Osteoblast (primary cell): Measurements from ENCODE around the gene CBLIF. TPM values are rescaled to one million over a fixed set of nuclear protein-coding genes. Genes with fewer than 3 reads are reported as not detected.
"Not testable (repeated sequence)": the region's sequence is repeated elsewhere in the genome, so short reads cannot be mapped to it uniquely, and the experiment has no call there.

Experiments used
- DNase-seq: peaks from one replicate; pipeline ENCODE4 v3.0.0; 2011; ENCODE audit warnings: low spot score, mixed read lengths; ENCODE audit not compliant: insufficient read length; ENCODE audit errors: missing footprints
- H2AFZ ChIP-seq: 2 replicates; pipeline ENCODE4 v1.6.0; 2011; ENCODE audit warnings: mild to moderate bottlenecking, low read length
- H3K27ac ChIP-seq: 2 replicates; pipeline ENCODE4 v1.5.1; 2011; ENCODE audit warnings: mild to moderate bottlenecking, low read depth, low read length, moderate library complexity
- H3K27me3 ChIP-seq: 2 replicates; pipeline ENCODE4 v1.6.0; 2012; ENCODE audit warnings: mild to moderate bottlenecking, control low read depth, inconsistent platforms, low read length, moderate library complexity; ENCODE audit not compliant: insufficient read depth
- H3K36me3 ChIP-seq: 2 replicates; pipeline ENCODE4 v1.5.1; 2011; ENCODE audit warnings: mild to moderate bottlenecking, low read length, control low read depth, moderate library complexity; ENCODE audit not compliant: insufficient read depth
- H3K4me1 ChIP-seq: 2 replicates; pipeline ENCODE4 v1.5.1; 2011; ENCODE audit warnings: mild to moderate bottlenecking, low read length, control low read depth, moderate library complexity; ENCODE audit not compliant: insufficient read depth
- H3K4me2 ChIP-seq: 2 replicates; pipeline ENCODE4 v1.6.0; 2011; ENCODE audit warnings: mild to moderate bottlenecking, low read length; ENCODE audit not compliant: insufficient read depth
- H3K4me3 ChIP-seq: fragments of 200-600 bp; sonication (generic); 3 replicates; pipeline ENCODE4 v1.5.1; 2012; ENCODE audit warnings: mild to moderate bottlenecking, low read length, inconsistent platforms; ENCODE audit not compliant: insufficient read depth
- H3K79me2 ChIP-seq: 2 replicates; pipeline ENCODE4 v1.6.0; 2012; ENCODE audit warnings: mild to moderate bottlenecking, low read length, control low read depth, inconsistent platforms; ENCODE audit not compliant: insufficient read depth
- H3K9me3 ChIP-seq: 2 replicates; pipeline ENCODE4 v1.5.1; 2011; ENCODE audit warnings: low read depth, low read length, control low read depth
- H4K20me1 ChIP-seq: 2 replicates; pipeline ENCODE4 v1.6.0; 2012; ENCODE audit warnings: mild to moderate bottlenecking, low read length, control low read depth; ENCODE audit not compliant: insufficient read depth
- total RNA-seq: library from RNA; depleted of rRNA; stranded (reverse); fragments of >200 nt; gene quantifications from 2 replicates; pipeline ENCODE4 v1.2.3, GENCODE V29; 2012
- TF ChIP-seq, protein P1 (sequence below): IDR thresholded peaks from 2 replicates; pipeline ENCODE4 v1.5.1; 2011; ENCODE audit warnings: mild to moderate bottlenecking, low read depth, low read length, moderate library complexity; ENCODE audit errors: extremely low read depth

Gene CBLIF
- total RNA-seq, 1 donor = not detected

DNA sequence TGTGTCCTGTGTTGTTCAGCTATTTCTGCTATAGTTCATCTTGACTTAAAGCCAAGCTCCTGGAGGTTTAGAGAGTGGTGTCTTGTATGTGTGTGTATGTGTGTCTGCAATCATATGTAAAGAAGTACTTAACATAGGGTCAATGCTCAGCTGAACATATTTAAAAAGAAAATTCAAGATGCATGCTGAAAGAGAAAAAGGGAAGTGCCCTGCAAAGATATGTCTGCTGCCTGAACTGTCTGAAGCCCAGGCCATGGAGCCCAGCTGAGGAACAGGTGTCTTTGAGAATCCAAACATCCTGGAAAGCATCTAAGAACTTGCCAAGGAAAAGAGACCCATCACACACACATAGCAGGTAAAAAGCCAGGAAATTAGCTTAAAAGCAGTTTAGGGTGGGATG lies 14.4 kb upstream of the CBLIF start:
- H3K79me2 ChIP-seq = no peaks in the 10 kb centered on the region
- DNase-seq = peak; percentile 13

DNA sequence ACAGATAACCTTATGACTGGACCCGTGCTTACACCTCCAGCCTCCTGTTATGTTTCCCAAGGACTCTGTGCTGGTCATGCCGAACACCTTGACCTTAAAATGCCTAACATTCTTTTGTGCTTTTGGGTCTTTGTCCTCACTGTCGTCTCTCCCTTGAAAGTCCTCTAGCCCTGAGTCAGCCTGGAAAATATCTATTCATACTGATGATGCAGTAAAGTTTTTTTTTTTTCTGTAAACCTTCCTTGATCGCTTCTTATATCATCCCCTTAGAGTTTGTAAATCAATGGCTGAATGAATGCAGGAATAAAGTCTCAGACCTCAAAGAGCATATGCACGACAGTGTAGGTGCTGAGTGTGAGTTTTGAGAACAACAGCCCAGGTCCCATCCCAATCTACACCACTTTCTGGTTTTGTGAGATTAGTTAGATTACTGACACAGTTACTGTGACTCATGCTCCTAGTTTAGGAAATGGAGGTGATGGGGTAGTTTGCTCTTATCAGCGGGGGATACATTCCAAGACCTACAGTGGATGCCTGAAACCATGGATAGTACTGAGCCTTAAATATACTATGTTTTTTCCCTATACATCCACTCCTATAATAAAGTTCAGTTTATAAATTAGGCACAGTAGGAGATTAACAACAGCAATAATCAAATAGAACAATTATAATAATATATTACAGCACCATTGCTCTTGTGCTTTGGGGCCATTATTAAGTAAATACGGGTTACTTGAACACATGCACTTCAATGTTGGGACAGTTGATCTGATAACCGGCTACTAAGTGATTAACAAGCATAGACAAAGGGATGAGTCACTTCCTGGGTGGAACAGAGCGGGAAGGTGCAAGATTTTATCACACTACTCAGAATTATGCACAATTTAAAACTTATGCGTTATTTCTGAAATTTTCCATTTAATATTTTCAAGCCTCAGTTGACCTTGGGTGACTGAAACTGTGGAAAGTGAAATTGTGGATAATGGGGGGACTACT lies 12.4 kb upstream of the CBLIF start:
- no peaks in the 10 kb centered on the region for H3K9me3 ChIP-seq
- no peaks in the 10 kb centered on the region for H3K79me2 ChIP-seq
- TF ChIP-seq, protein P1, sequence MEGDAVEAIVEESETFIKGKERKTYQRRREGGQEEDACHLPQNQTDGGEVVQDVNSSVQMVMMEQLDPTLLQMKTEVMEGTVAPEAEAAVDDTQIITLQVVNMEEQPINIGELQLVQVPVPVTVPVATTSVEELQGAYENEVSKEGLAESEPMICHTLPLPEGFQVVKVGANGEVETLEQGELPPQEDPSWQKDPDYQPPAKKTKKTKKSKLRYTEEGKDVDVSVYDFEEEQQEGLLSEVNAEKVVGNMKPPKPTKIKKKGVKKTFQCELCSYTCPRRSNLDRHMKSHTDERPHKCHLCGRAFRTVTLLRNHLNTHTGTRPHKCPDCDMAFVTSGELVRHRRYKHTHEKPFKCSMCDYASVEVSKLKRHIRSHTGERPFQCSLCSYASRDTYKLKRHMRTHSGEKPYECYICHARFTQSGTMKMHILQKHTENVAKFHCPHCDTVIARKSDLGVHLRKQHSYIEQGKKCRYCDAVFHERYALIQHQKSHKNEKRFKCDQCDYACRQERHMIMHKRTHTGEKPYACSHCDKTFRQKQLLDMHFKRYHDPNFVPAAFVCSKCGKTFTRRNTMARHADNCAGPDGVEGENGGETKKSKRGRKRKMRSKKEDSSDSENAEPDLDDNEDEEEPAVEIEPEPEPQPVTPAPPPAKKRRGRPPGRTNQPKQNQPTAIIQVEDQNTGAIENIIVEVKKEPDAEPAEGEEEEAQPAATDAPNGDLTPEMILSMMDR = no peak
- H3K4me3 ChIP-seq = no peak overlapping the region
- no peaks in the 10 kb centered on the region for H3K4me1 ChIP-seq
- H4K20me1 ChIP-seq = no peaks in the 10 kb centered on the region
- no peaks in the 10 kb centered on the region for H3K36me3 ChIP-seq
- no peak overlapping the region for H3K4me2 ChIP-seq
- H3K27me3 ChIP-seq = no peaks in the 10 kb centered on the region
- no peak for DNase-seq
- H2AFZ ChIP-seq = no peak overlapping the region
- H3K27ac ChIP-seq = no peak overlapping the region

More for the DNA sequence above, 14.4 kb upstream of the CBLIF start:
- TF ChIP-seq, protein P1 = no peak
- H3K4me1 ChIP-seq = no peaks in the 10 kb centered on the region
- no peaks in the 10 kb centered on the region for H3K27me3 ChIP-seq
- no peak overlapping the region for H3K27ac ChIP-seq
- H4K20me1 ChIP-seq = no peaks in the 10 kb centered on the region
- H3K4me3 ChIP-seq = no peak overlapping the region
- H3K4me2 ChIP-seq = no peak overlapping the region
- no peaks in the 10 kb centered on the region for H3K9me3 ChIP-seq
- H2AFZ ChIP-seq = no peak overlapping the region
- H3K36me3 ChIP-seq = no peaks in the 10 kb centered on the region

DNA sequence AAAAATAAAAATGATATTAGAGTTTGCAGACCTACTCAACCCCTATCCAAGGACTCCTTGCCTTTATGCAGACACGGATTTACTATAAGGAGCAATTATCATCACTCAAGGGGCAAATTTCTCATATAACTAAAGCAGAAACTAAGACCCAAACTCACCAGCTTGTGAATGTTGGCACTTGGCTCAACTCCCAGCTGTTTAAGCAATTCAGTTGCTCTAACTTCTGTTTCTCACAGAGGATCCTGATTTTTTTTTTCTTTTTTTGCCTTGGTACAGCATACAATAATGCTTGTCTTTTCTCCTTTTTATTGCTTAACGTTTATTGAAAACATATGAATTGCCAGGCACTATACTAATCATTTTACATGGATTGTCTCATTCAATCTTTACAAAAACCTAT lies 9.6 kb upstream of the CBLIF start:
- Histone ChIP-seq H3K79me2 (no peaks in the 10 kb centered on the region), H4K20me1 (no peaks in the 10 kb centered on the region), H2AFZ (no peak overlapping the region), H3K4me1 (no peaks in the 10 kb centered on the region), H3K9me3 (no peaks in the 10 kb centered on the region), H3K36me3 (no peaks in the 10 kb centered on the region), H3K27me3 (no peaks in the 10 kb centered on the region), H3K27ac (no peak overlapping the region), H3K4me3 (no peak overlapping the region), H3K4me2 (no peak overlapping the region)
- TF ChIP-seq, protein P1 = no peak
- no peak for DNase-seq

DNA sequence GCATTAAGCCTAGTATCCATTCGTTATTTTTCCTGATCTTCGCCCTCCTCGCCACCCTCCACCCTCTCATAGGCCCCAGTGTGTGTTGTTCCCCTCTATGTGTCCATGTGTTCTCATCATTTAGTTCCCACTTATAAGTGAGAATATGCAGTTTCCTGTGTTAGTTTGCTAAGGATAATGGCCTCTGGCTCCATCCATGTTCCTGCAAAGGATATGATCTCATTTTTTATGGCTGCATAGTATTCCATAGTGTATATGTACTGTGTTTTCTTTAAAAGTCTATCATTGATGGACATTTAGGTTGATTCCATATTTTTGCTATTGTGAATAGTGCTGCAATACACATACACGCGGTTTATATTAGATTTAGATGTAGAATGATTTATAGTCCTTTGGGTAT lies 6.1 kb upstream of the CBLIF start:
- not testable (repeated sequence) for H3K27me3 ChIP-seq, H3K79me2 ChIP-seq, H3K4me1 ChIP-seq, H3K4me2 ChIP-seq, H2AFZ ChIP-seq, DNase-seq, H3K36me3 ChIP-seq, H3K27ac ChIP-seq, H3K4me3 ChIP-seq, H3K9me3 ChIP-seq, H4K20me1 ChIP-seq

DNA sequence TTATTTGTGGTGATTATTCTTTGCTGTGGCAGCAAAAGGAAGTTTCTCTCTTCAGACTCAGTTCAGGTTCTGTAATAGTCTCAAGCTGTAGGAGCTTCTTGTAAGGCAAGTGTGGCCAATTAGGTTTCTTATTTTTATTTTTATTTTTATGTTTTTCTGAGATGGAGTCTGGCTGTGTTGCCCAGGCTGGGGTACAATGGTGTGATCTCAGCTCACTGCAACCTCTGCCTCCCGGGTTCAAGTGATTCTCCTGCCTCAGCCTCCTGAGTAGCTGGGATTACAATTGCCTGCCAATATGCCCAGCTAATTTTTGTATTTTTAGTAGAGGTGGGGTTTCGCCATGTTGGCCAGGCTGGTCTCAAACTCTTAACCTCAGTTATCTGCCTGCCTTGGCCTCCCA lies 4.3 kb upstream of the CBLIF start:
- not testable (repeated sequence) for H3K27me3 ChIP-seq, H3K9me3 ChIP-seq, H3K4me2 ChIP-seq, H2AFZ ChIP-seq, H3K36me3 ChIP-seq, H3K4me1 ChIP-seq, H3K27ac ChIP-seq, H3K79me2 ChIP-seq, H3K4me3 ChIP-seq, DNase-seq, H4K20me1 ChIP-seq
